GM13976 (cell line): ENCODE results near the gene NUDT8.

Source experiments
- DNase-seq: peaks from one replicate; pipeline ENCODE4 v3.0.0; 2012; ENCODE audit warnings: low spot score
- CTCF ChIP-seq: IDR thresholded peaks from 2 replicates; pipeline ENCODE4 v1.5.1; 2012; ENCODE audit warnings: borderline replicate concordance, mild to moderate bottlenecking; ENCODE audit not compliant: insufficient read depth; ENCODE audit errors: extremely low read depth, missing control alignments, control extremely low read depth
- in situ Hi-C: fragments of 300-500 bp; cut with MboI; formaldehyde crosslinking; loops from one replicate; pipeline ENCODE4 v1.12.0; 2022; ENCODE audit warnings: low sequenced_read_pairs, mixed read lengths, inconsistent platforms; ENCODE audit not compliant: unreplicated experiment

The NUDT8 gene

GRCh38 chr11:67649634-67650510, 20.1 kb upstream of the NUDT8 start:
- no peak for TF ChIP-seq CTCF
- in situ Hi-C loops: no loop called here
- DNase-seq: no peak

GRCh38 chr11:67648796-67649613, 19.3 kb upstream of the NUDT8 start:
- DNase-seq: no peak
- no peak for TF ChIP-seq CTCF
- in situ Hi-C loops: no loop called here

- DNase-seq: peak; percentile 78
- in situ Hi-C loops: no loop called here
- TF ChIP-seq CTCF: peak; percentile 57
Observed at GRCh38 chr11:67648140-67648795, 18.5 kb upstream of the NUDT8 start.

- in situ Hi-C loops: no loop called here
- no peak for TF ChIP-seq CTCF
- DNase-seq: no peak
Observed at GRCh38 chr11:67647471-67647870, 17.7 kb upstream of the NUDT8 start.

- in situ Hi-C loops: no loop called here
- peak; percentile 65 for DNase-seq
- TF ChIP-seq CTCF: no peak
Observed at GRCh38 chr11:67646535-67647336, 17.0 kb upstream of the NUDT8 start.
